ENCODE results near the gene RAP1GAP2.

Gene RAP1GAP2

DNA sequence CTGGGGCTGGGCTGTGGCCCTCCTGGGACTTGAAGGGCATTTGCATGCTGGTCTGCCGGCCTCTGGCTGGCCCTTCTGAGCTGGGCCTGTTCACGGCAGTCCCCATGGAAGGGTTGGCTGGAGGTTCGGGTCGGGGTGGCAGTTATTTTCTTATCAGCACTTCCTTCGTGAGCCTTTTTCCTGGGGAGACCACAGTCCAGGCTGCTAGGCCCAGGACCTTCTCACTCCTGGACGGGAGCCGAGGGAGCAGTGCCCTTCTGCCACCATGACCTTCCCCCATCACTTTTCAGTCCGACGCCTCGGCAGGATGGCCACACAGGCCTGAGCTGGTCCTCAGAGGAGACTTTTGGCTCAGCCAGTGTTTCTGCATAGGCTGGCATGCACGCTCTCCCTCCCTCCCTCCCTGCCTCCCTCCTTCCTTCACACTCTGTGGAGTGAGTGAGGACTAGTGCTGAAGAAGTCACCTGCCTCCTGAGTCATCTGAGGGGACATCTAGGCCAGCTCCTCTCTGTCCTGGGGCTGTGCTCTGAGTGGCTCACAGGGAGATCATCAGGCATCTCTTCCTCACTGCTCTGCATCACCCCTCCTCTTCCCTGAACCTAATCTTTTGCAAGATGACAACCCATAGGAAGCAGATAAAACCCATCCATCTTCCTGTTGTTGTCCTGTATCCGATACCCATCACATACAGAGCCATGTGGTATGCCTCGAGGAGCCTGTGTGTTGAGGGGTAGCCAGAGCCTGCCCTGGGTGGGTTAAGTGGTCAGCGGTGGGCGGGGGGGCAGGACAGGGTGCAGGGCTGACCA is 109.7 kb downstream of the RAP1GAP2 start:
- H3K27ac ChIP-seq (ENCODE audit: low read length) = no peak overlapping the region
- H3K4me2 ChIP-seq (ENCODE audit: insufficient read depth, low read length) = no peak overlapping the region
- no peak for TF ChIP-seq EZH2 (IDR thresholded peaks at IDR 0.05; ENCODE audit: borderline replicate concordance, low read depth, low read length, severe bottlenecking)
- TF ChIP-seq, protein P1, sequence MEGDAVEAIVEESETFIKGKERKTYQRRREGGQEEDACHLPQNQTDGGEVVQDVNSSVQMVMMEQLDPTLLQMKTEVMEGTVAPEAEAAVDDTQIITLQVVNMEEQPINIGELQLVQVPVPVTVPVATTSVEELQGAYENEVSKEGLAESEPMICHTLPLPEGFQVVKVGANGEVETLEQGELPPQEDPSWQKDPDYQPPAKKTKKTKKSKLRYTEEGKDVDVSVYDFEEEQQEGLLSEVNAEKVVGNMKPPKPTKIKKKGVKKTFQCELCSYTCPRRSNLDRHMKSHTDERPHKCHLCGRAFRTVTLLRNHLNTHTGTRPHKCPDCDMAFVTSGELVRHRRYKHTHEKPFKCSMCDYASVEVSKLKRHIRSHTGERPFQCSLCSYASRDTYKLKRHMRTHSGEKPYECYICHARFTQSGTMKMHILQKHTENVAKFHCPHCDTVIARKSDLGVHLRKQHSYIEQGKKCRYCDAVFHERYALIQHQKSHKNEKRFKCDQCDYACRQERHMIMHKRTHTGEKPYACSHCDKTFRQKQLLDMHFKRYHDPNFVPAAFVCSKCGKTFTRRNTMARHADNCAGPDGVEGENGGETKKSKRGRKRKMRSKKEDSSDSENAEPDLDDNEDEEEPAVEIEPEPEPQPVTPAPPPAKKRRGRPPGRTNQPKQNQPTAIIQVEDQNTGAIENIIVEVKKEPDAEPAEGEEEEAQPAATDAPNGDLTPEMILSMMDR (IDR thresholded peaks at IDR 0.05; ENCODE audit: borderline replicate concordance, extremely low read depth, low read length, poor library complexity, severe bottlenecking) = no peak
- H4K20me1 ChIP-seq (ENCODE audit: insufficient read depth, low read length) = no peaks in the 10 kb centered on the region
- H2AFZ ChIP-seq (ENCODE audit: low read depth, low read length) = no peak overlapping the region
- H3K79me2 ChIP-seq (ENCODE audit: insufficient read depth, low read length) = no peaks in the 10 kb centered on the region
- no peak overlapping the region for H3K4me3 ChIP-seq (ENCODE audit: low read depth in 1 of 2, low read length in 2 of 2)
- no peak overlapping the region for H3K9ac ChIP-seq (ENCODE audit: low read depth, low read length)
- H3K36me3 ChIP-seq (ENCODE audit: insufficient read depth, low read length) = no peaks in the 10 kb centered on the region
- H3K27me3 ChIP-seq (ENCODE audit: insufficient read depth, low read length, poor library complexity) = no peaks in the 10 kb centered on the region
- H3K4me1 ChIP-seq (ENCODE audit: insufficient read depth, low read length) = no peaks in the 10 kb centered on the region
- no peak for DNase-seq
- no peaks in the 10 kb centered on the region for H3K9me3 ChIP-seq (ENCODE audit: insufficient read depth, low read length, severe bottlenecking)
- ATAC-seq (ENCODE audit: insufficient read depth, low read depth) = no peak

DNA sequence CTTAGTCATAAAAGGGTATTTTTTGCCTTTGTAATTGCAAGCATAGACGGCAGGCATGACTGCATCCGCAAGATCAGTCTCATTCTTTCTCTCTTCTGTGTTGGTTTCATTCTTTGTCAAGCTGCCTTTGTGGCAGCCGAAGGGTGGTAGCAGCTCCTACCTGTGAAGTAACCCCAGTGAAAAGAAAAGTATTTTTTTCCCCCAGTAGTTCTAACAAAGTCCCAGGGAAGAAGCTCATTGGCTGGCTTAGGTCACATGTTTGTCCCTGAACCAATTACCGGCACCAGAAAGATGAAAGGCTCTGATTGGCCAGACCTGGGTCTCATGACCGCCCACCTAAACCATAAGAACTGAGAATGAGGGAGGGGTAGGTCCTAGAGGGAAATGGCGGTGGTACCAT is 110.7 kb downstream of the RAP1GAP2 start:
- ATAC-seq (ENCODE audit: insufficient read depth, low read depth) (no peak), DNase-seq (no peak)
- H2AFZ ChIP-seq (ENCODE audit: low read depth, low read length) = no peak overlapping the region
- no peak overlapping the region for H3K4me2 ChIP-seq (ENCODE audit: insufficient read depth, low read length)
- H3K36me3 ChIP-seq (ENCODE audit: insufficient read depth, low read length) = no peaks in the 10 kb centered on the region
- no peaks in the 10 kb centered on the region for H3K27me3 ChIP-seq (ENCODE audit: insufficient read depth, low read length, poor library complexity)
- no peaks in the 10 kb centered on the region for H3K9me3 ChIP-seq (ENCODE audit: insufficient read depth, low read length, severe bottlenecking)
- H3K79me2 ChIP-seq (ENCODE audit: insufficient read depth, low read length) = no peaks in the 10 kb centered on the region
- no peak overlapping the region for H3K9ac ChIP-seq (ENCODE audit: low read depth, low read length)
- no peak overlapping the region for H3K4me3 ChIP-seq (ENCODE audit: low read depth in 1 of 2, low read length in 2 of 2)
- TF ChIP-seq EZH2 (IDR thresholded peaks at IDR 0.05; ENCODE audit: borderline replicate concordance, low read depth, low read length, severe bottlenecking) = no peak
- TF ChIP-seq, protein P1 (IDR thresholded peaks at IDR 0.05; ENCODE audit: borderline replicate concordance, extremely low read depth, low read length, poor library complexity, severe bottlenecking) = no peak
- no peak overlapping the region for H3K27ac ChIP-seq (ENCODE audit: low read length)
- H4K20me1 ChIP-seq (ENCODE audit: insufficient read depth, low read length) = no peaks in the 10 kb centered on the region
- no peaks in the 10 kb centered on the region for H3K4me1 ChIP-seq (ENCODE audit: insufficient read depth, low read length)

DNA sequence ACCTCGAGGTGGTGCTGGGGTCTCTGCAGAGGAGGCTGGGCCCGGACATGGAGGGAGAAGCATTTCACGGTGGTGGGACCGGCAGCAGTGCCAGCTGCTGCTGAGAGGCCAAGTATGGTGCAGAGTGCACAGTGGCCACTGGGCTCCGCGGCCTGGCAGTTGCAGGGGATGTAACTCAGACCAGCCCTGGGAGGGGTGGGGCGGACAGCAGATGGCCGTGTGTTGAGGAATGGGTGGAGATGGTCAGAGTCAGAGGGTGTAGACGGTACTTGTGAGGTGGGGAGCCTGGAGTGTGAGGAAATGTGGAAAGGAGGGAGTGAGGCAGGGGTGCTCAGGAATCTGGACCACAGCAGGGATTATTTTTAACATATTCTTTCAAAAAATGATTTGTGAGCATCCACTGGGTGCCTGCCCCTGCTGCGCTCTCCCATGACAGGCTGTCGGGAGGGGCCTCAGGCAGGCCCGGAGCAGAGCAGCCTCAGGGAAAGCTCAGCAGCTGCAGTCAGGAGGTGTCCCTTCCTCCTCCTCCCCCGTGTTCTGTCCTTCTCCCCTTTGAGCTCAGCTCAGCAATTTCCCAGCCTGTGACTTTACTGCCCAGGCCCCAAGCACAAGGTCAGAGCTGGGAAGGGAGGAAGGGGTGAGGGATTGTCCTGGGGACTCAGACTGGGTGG is 113.1 kb downstream of the RAP1GAP2 start:
- ATAC-seq (ENCODE audit: insufficient read depth, low read depth) = no peak
- Histone ChIP-seq H3K4me1 (ENCODE audit: insufficient read depth, low read length) (no peaks in the 10 kb centered on the region), H2AFZ (ENCODE audit: low read depth, low read length) (no peak overlapping the region), H3K27me3 (ENCODE audit: insufficient read depth, low read length, poor library complexity) (no peaks in the 10 kb centered on the region), H3K27ac (ENCODE audit: low read length) (no peak overlapping the region), H3K9me3 (ENCODE audit: insufficient read depth, low read length, severe bottlenecking) (no peaks in the 10 kb centered on the region), H3K36me3 (ENCODE audit: insufficient read depth, low read length) (no peaks in the 10 kb centered on the region), H3K79me2 (ENCODE audit: insufficient read depth, low read length) (no peaks in the 10 kb centered on the region), H4K20me1 (ENCODE audit: insufficient read depth, low read length) (no peaks in the 10 kb centered on the region), H3K9ac (ENCODE audit: low read depth, low read length) (no peak overlapping the region), H3K4me3 (ENCODE audit: low read depth in 1 of 2, low read length in 2 of 2) (no peak overlapping the region), H3K4me2 (ENCODE audit: insufficient read depth, low read length) (no peak overlapping the region)
- no peak for TF ChIP-seq EZH2 (IDR thresholded peaks at IDR 0.05; ENCODE audit: borderline replicate concordance, low read depth, low read length, severe bottlenecking)
- TF ChIP-seq, protein P1 (IDR thresholded peaks at IDR 0.05; ENCODE audit: borderline replicate concordance, extremely low read depth, low read length, poor library complexity, severe bottlenecking) = no peak
- DNase-seq = no peak

All from DND-41 (cell line).